NCI-H2196 treated with DMSO at 0.1 percent for 48 hours (cell line): ENCODE results near the gene VAPA.
A peak's percentile ranks its signal among the peaks of the same experiment; 100 is the strongest.
"Not testable (repeated sequence)": the region's sequence is repeated elsewhere in the genome, so short reads cannot be mapped to it uniquely, and the experiment has no call there.

Source experiments
- DNase-seq: peaks from one replicate; lab custom pipeline; 2025; ENCODE audit not compliant: unreplicated experiment; lab: John Stamatoyannopoulos, UW

The VAPA gene

GRCh38 chr18:9885170-9886004 lies 28.4 kb upstream of the VAPA start, which contains the start of gene TXNDC2:
Gene TXNDC2 (plus strand): TSS chr18:9885973. CDS start chr18:9886681, 708 bp downstream.
- no peak for DNase-seq

GRCh38 chr18:9886005-9886348 lies 27.8 kb upstream of the VAPA start:
- DNase-seq: no peak

- DNase-seq: no peak
These were observed 25.8 kb upstream of the VAPA start for GRCh38 chr18:9887992-9888391.

GRCh38 chr18:9890196-9890595 lies 23.6 kb upstream of the VAPA start:
- no peak for DNase-seq

GRCh38 chr18:9890957-9891356 lies 22.9 kb upstream of the VAPA start:
- DNase-seq: no peak

GRCh38 chr18:9891515-9891914 lies 22.3 kb upstream of the VAPA start:
- not testable (repeated sequence) for DNase-seq

- DNase-seq: no peak
These were observed 19.3 kb upstream of the VAPA start for GRCh38 chr18:9894454-9895068.

- DNase-seq: no peak
These were observed 16.7 kb upstream of the VAPA start for GRCh38 chr18:9897129-9897528.

GRCh38 chr18:9897787-9898291 lies 16.0 kb upstream of the VAPA start:
- DNase-seq: not testable (repeated sequence)

GRCh38 chr18:9898792-9899549 lies 14.8 kb upstream of the VAPA start:
- DNase-seq: no peak

GRCh38 chr18:9899550-9899930 lies 14.3 kb upstream of the VAPA start:
- DNase-seq: not testable (repeated sequence)

GRCh38 chr18:9900699-9901098 lies 13.1 kb upstream of the VAPA start:
- DNase-seq: no peak

GRCh38 chr18:9901377-9901776 lies 12.4 kb upstream of the VAPA start:
- peak; percentile 40 for DNase-seq

- DNase-seq: not testable (repeated sequence)
These were observed 11.6 kb upstream of the VAPA start for GRCh38 chr18:9902264-9902663.

- DNase-seq: no peak
These were observed 11.0 kb upstream of the VAPA start for GRCh38 chr18:9902832-9903231.

GRCh38 chr18:9905401-9905922 lies 8.4 kb upstream of the VAPA start:
- DNase-seq: no peak

- no peak for DNase-seq
These were observed 7.3 kb upstream of the VAPA start for GRCh38 chr18:9906481-9906880.

GRCh38 chr18:9907867-9908266 lies 5.9 kb upstream of the VAPA start:
- DNase-seq: no peak

- DNase-seq: no peak
These were observed 3.7 kb upstream of the VAPA start for GRCh38 chr18:9910071-9910470.

GRCh38 chr18:9910661-9911060 lies 3.2 kb upstream of the VAPA start:
- no peak for DNase-seq

GRCh38 chr18:9911226-9911625 lies 2.6 kb upstream of the VAPA start:
- DNase-seq: no peak
